ENCODE measurements around the gene RPA1. TPM values are rescaled to one million over a fixed set of nuclear protein-coding genes. Genes with fewer than 3 reads are reported as not detected.

Gene RPA1
- total and polyA plus RNA-seq, 2 of the 8 experiments (the other 6 are each of a cell fraction or from before 2014, with no cell fraction given): 79.1 to 194 TPM

DNA sequence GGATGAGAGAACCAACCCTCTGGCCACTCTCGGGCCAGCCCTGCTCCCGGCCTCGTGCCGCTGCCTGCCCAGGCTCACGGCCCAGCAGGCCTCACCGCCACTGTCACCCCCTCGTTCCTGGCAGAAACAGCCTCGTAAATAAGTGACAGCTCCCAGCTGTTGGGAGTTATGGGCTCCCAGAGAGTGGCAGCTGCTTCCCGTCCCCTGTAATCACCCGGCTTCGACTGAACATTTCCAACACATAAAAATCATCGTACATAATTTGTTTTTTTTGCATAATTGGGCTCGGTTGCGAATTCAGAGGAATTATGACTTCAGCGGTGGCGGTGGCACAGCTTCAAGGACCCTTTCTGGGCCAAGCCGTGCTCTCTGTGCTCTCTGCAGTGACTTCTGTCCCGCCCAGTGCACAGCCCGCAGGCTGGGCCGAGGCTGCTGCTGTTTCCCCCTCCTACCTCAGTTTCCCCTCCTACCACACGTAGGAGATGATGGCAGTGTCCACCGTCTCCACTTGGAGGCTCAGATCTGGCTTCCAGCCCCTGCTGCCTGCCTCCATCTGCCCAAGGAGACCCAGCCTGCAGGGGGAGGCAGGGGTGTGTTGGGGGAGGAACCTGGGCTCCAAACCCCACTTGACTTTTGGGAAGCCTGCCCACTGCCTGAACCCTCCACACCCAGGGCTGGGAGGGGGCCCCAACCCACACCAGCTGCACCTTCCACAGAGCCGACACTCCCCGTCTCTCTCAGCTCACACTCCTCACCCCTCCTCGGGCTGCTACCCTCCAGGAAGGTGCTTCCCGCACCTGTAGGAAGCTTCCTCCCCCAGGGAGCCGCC is 110.4 kb downstream of the RPA1 start:
- no peak overlapping the region for H3K23ac ChIP-seq (ENCODE audit: insufficient read length)
- H2AFZ ChIP-seq (ENCODE audit: low read length): no peak overlapping the region
- no peak overlapping the region for H3K4me2 ChIP-seq (ENCODE audit: insufficient read depth in 1 of 2, low read depth in 2 of 2, low read length in 2 of 2)
- H2BK5ac ChIP-seq (ENCODE audit: low read depth, low read length): no peak overlapping the region
- FAIRE-seq: no peak
- no peak overlapping the region for H4K91ac ChIP-seq (replicated peaks; ENCODE audit: insufficient read length, low read length)
- no peak overlapping the region for H2BK20ac ChIP-seq (ENCODE audit: low read length)
- no peaks in the 10 kb centered on the region for H3K9me3 ChIP-seq (ENCODE audit: insufficient read depth in 2 of 2, low read depth in 1 of 2, low read length in 1 of 2)
- H2BK12ac ChIP-seq (ENCODE audit: low read depth, low read length): no peak overlapping the region
- H4K8ac ChIP-seq (ENCODE audit: extremely low read depth, insufficient read depth, low read length): peak overlapping the region; percentile 79; the same call in 1 of the 2 replicates
- no peak for DNase-seq (ENCODE audit: low read depth in 1 of 2, low spot score in 2 of 2)
- H3K18ac ChIP-seq (ENCODE audit: extremely low read depth, low read length): no peak overlapping the region; the same call in 1 of the 2 replicates
- POLR2A ChIA-PET (ENCODE audit: partially characterized antibody): interaction anchor here (1.2 kb wide), 1 partner anchor 8 kb away, joined by 3 read pairs; no protein-coding TSS in a partner anchor
- CTCF ChIA-PET (ENCODE audit: partially characterized antibody): interaction anchor here (0.8 to 2.0 kb wide), 9 partner anchors 8 to 91 kb away, joined by 3 to 5 read pairs (median 3); no protein-coding TSS in a partner anchor
- no peak overlapping the region for H4K5ac ChIP-seq (ENCODE audit: insufficient read length, low read depth, low read length)
- H3K4me1 ChIP-seq (replicated peaks in 1 of 4; ENCODE audit: control insufficient read depth in 3 of 4, insufficient read depth in 4 of 4, low read length in 3 of 4): no peaks in the 10 kb centered on the region
- H3K56ac ChIP-seq (replicated peaks; ENCODE audit: insufficient read length, low read depth, low read length): no peak overlapping the region
- H3K27ac ChIP-seq (ENCODE audit: low read depth, low read length): no peak overlapping the region
- H3K9ac ChIP-seq (replicated peaks in 1 of 4; ENCODE audit: extremely low read depth in 1 of 4, low read depth in 3 of 4, low read length in 3 of 4): no peak overlapping the region
- no peaks in the 10 kb centered on the region for H3K79me1 ChIP-seq (ENCODE audit: low read depth, low read length)
- H3K4me3 ChIP-seq (ENCODE audit: extremely low read depth in 1 of 4, insufficient read depth in 2 of 4, low read depth in 3 of 4, low read length in 4 of 4): no peak overlapping the region
- H3K23me2 ChIP-seq (ENCODE audit: low read depth, low read length): no peaks in the 10 kb centered on the region
- H3K14ac ChIP-seq (ENCODE audit: insufficient read length): no peak overlapping the region
- 83% methylated on average over 15 of the region's 27 CpGs; no CpG with 5 or more reads in 1 of the 2 experiments for WGBS, 2 experiments (ENCODE audit: extremely low coverage in 1 of 2, insufficient coverage in 1 of 2, insufficient read length in 1 of 2, insufficient replicate concordance in 2 of 2, low coverage in 1 of 2, low lambda C conversion rate in 2 of 2, missing lambda C conversion rate in 1 of 2)
- peaks cover 0 to 1% of the 10 kb centered on the region in 2 experiments for H4K20me1 ChIP-seq (replicated peaks in 1 of 2; ENCODE audit: control insufficient read depth in 1 of 2, insufficient read depth in 2 of 2, low read length in 2 of 2)
- no peak overlapping the region for H2BK15ac ChIP-seq (ENCODE audit: low read length)
- H3K4ac ChIP-seq (replicated peaks; ENCODE audit: insufficient read length, low read depth, low read length): no peak overlapping the region
- no peaks in the 10 kb centered on the region for H3K79me2 ChIP-seq (ENCODE audit: control insufficient read depth in 1 of 2, insufficient read depth in 2 of 2, low read length in 2 of 2)
- H3K27me3 ChIP-seq (replicated peaks in 1 of 4; ENCODE audit: control insufficient read depth in 3 of 4, extremely low read depth in 1 of 4, insufficient read depth in 3 of 4, low read length in 3 of 4): no peaks in the 10 kb centered on the region; a peak in 1 of 7 replicates
- H2AK5ac ChIP-seq (ENCODE audit: low read depth, low read length): no peak overlapping the region
- H3K36me3 ChIP-seq (ENCODE audit: control insufficient read depth in 2 of 4, insufficient read depth in 4 of 4, low read length in 3 of 4): no peaks in the 10 kb centered on the region
- no peak overlapping the region for H2BK120ac ChIP-seq (replicated peaks; ENCODE audit: low read depth, low read length)
- TF ChIP-seq CTBP2 (IDR thresholded peaks at IDR 0.05; ENCODE audit: borderline replicate concordance, insufficient read depth, insufficient read length, low read length) (no peak), USF2 (IDR thresholded peaks at IDR 0.05; ENCODE audit: low read length) (no peak), JUN (IDR thresholded peaks at IDR 0.05; ENCODE audit: low read depth, low read length) (no peak), TAF7 (optimal IDR thresholded peaks at IDR 0.05; ENCODE audit: borderline replicate concordance, low read depth, low read length) (no peak), PHF8 (conservative IDR thresholded peaks at IDR 0.05; ENCODE audit: low read depth, low read length) (no peak), CHD1 (IDR thresholded peaks at IDR 0.05; ENCODE audit: low read depth, low read length) (no peak), SRF (IDR thresholded peaks at IDR 0.05; ENCODE audit: low read depth, low read length) (no peak), RFX5 (IDR thresholded peaks at IDR 0.05; ENCODE audit: borderline replicate concordance, low read depth, low read length) (no peak), FOSL1 (IDR thresholded peaks at IDR 0.05; ENCODE audit: insufficient read depth, low read depth, low read length) (no peak)
- TF ChIP-seq, protein P1, sequence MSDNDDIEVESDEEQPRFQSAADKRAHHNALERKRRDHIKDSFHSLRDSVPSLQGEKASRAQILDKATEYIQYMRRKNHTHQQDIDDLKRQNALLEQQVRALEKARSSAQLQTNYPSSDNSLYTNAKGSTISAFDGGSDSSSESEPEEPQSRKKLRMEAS (IDR thresholded peaks at IDR 0.05): no peak

All from H1 (cell line).